ENCODE data around the gene COL1A2. TPM values are rescaled to one million over a fixed set of nuclear protein-coding genes. Genes with fewer than 3 reads are reported as not detected.

Gene COL1A2
- total and polyA plus RNA-seq, 9 donors, result 2,438 to 8,644 (median 5,114) TPM

GRCh38 chr7:94414980-94415379 lies 20.3 kb downstream of the COL1A2 start:
- H3K27me3 ChIP-seq (ENCODE audit: control insufficient read depth, insufficient read depth, low read length), result no peaks in the 10 kb centered on the region
- H3K36me3 ChIP-seq (ENCODE audit: control insufficient read depth, insufficient read depth, low read length), result peaks cover 60% of the 10 kb centered on the region
- peak overlapping the region; percentile 66 for H3K27ac ChIP-seq (ENCODE audit: low read length)
- H3K9me3 ChIP-seq (replicated peaks; ENCODE audit: control insufficient read depth, low read depth, low read length), result no peaks in the 10 kb centered on the region
- peaks cover 15% of the 10 kb centered on the region for H3K4me1 ChIP-seq (ENCODE audit: control insufficient read depth, insufficient read depth, low read length)
- no peak overlapping the region for H3K4me3 ChIP-seq (ENCODE audit: low read length)
- no peak for DNase-seq

- H3K36me3 ChIP-seq (ENCODE audit: control insufficient read depth, insufficient read depth, low read length), result peaks cover 61% of the 10 kb centered on the region
- H3K9me3 ChIP-seq (replicated peaks; ENCODE audit: control insufficient read depth, low read depth, low read length), result no peaks in the 10 kb centered on the region
- no peak for DNase-seq
- H3K4me3 ChIP-seq (ENCODE audit: low read length), result no peak overlapping the region
- H3K27me3 ChIP-seq (ENCODE audit: control insufficient read depth, insufficient read depth, low read length), result no peaks in the 10 kb centered on the region
- peak overlapping the region; percentile 77 for H3K27ac ChIP-seq (ENCODE audit: low read length)
- WGBS (ENCODE audit: insufficient coverage), result 67% methylated on average over 1 of the region's 1 CpG
- peaks cover 15% of the 10 kb centered on the region for H3K4me1 ChIP-seq (ENCODE audit: control insufficient read depth, insufficient read depth, low read length)
Observed at GRCh38 chr7:94417306-94417705, 22.6 kb downstream of the COL1A2 start.

GRCh38 chr7:94417901-94418300 lies 23.2 kb downstream of the COL1A2 start:
- no peak for DNase-seq
- WGBS (ENCODE audit: insufficient coverage), result 67% methylated on average over 2 of the region's 3 CpGs
- Histone ChIP-seq H3K4me3 (ENCODE audit: low read length) (no peak overlapping the region), H3K27ac (ENCODE audit: low read length) (peak overlapping the region; percentile 77), H3K36me3 (ENCODE audit: control insufficient read depth, insufficient read depth, low read length) (peaks cover 60% of the 10 kb centered on the region), H3K9me3 (replicated peaks; ENCODE audit: control insufficient read depth, low read depth, low read length) (no peaks in the 10 kb centered on the region), H3K27me3 (ENCODE audit: control insufficient read depth, insufficient read depth, low read length) (no peaks in the 10 kb centered on the region), H3K4me1 (ENCODE audit: control insufficient read depth, insufficient read depth, low read length) (peaks cover 12% of the 10 kb centered on the region)

- H3K27ac ChIP-seq (ENCODE audit: low read length), result peak overlapping the region; percentile 81
- WGBS (ENCODE audit: insufficient coverage), result 58% methylated on average over 4 of the region's 5 CpGs
Observed at GRCh38 chr7:94418851-94419250, 24.2 kb downstream of the COL1A2 start.

GRCh38 chr7:94420328-94420727 lies 25.6 kb downstream of the COL1A2 start:
- Histone ChIP-seq H3K27me3 (ENCODE audit: control insufficient read depth, insufficient read depth, low read length) (no peaks in the 10 kb centered on the region), H3K4me1 (ENCODE audit: control insufficient read depth, insufficient read depth, low read length) (peaks cover 12% of the 10 kb centered on the region), H3K27ac (ENCODE audit: low read length) (peak overlapping the region; percentile 81), H3K36me3 (ENCODE audit: control insufficient read depth, insufficient read depth, low read length) (peaks cover 69% of the 10 kb centered on the region), H3K4me3 (ENCODE audit: low read length) (no peak overlapping the region), H3K9me3 (replicated peaks; ENCODE audit: control insufficient read depth, low read depth, low read length) (no peaks in the 10 kb centered on the region)
- peak; percentile 70 for DNase-seq
- 17% methylated on average over 1 of the region's 6 CpGs for WGBS (ENCODE audit: insufficient coverage)

More at GRCh38 chr7:94418851-94419250, 24.2 kb downstream of the COL1A2 start:
- peaks cover 12% of the 10 kb centered on the region for H3K4me1 ChIP-seq (ENCODE audit: control insufficient read depth, insufficient read depth, low read length)
- no peak overlapping the region for H3K4me3 ChIP-seq (ENCODE audit: low read length)
- no peak for DNase-seq
- no peaks in the 10 kb centered on the region for H3K27me3 ChIP-seq (ENCODE audit: control insufficient read depth, insufficient read depth, low read length)
- H3K36me3 ChIP-seq (ENCODE audit: control insufficient read depth, insufficient read depth, low read length), result peaks cover 61% of the 10 kb centered on the region
- no peaks in the 10 kb centered on the region for H3K9me3 ChIP-seq (replicated peaks; ENCODE audit: control insufficient read depth, low read depth, low read length)

GRCh38 chr7:94421681-94422080 lies 27.0 kb downstream of the COL1A2 start:
- DNase-seq, result peak; percentile 73
- peaks cover 76% of the 10 kb centered on the region for H3K36me3 ChIP-seq (ENCODE audit: control insufficient read depth, insufficient read depth, low read length)
- no peak overlapping the region for H3K4me3 ChIP-seq (ENCODE audit: low read length)
- H3K27ac ChIP-seq (ENCODE audit: low read length), result peak overlapping the region; percentile 43
- H3K9me3 ChIP-seq (replicated peaks; ENCODE audit: control insufficient read depth, low read depth, low read length), result no peaks in the 10 kb centered on the region
- H3K27me3 ChIP-seq (ENCODE audit: control insufficient read depth, insufficient read depth, low read length), result no peaks in the 10 kb centered on the region
- 10% methylated on average over 2 of the region's 3 CpGs for WGBS (ENCODE audit: insufficient coverage)
- H3K4me1 ChIP-seq (ENCODE audit: control insufficient read depth, insufficient read depth, low read length), result peaks cover 15% of the 10 kb centered on the region

- no peaks in the 10 kb centered on the region for H3K9me3 ChIP-seq (replicated peaks; ENCODE audit: control insufficient read depth, low read depth, low read length)
- H3K27ac ChIP-seq (ENCODE audit: low read length), result peak overlapping the region; percentile 43
- no peaks in the 10 kb centered on the region for H3K27me3 ChIP-seq (ENCODE audit: control insufficient read depth, insufficient read depth, low read length)
- no CpG with 5 or more reads among the region's 1 CpG for WGBS (ENCODE audit: insufficient coverage)
- H3K36me3 ChIP-seq (ENCODE audit: control insufficient read depth, insufficient read depth, low read length), result peaks cover 80% of the 10 kb centered on the region
- peaks cover 15% of the 10 kb centered on the region for H3K4me1 ChIP-seq (ENCODE audit: control insufficient read depth, insufficient read depth, low read length)
- H3K4me3 ChIP-seq (ENCODE audit: low read length), result no peak overlapping the region
- DNase-seq, result no peak
Observed at GRCh38 chr7:94422136-94422535, 27.4 kb downstream of the COL1A2 start.

GRCh38 chr7:94422827-94423460 lies 28.2 kb downstream of the COL1A2 start:
- WGBS (ENCODE audit: insufficient coverage), result 17% methylated on average over 1 of the region's 5 CpGs
- H3K4me3 ChIP-seq (ENCODE audit: low read length), result no peak overlapping the region
- H3K36me3 ChIP-seq (ENCODE audit: control insufficient read depth, insufficient read depth, low read length), result peaks cover 80% of the 10 kb centered on the region
- H3K4me1 ChIP-seq (ENCODE audit: control insufficient read depth, insufficient read depth, low read length), result peaks cover 12% of the 10 kb centered on the region
- peak overlapping the region; percentile 70 for H3K27ac ChIP-seq (ENCODE audit: low read length)
- no peaks in the 10 kb centered on the region for H3K9me3 ChIP-seq (replicated peaks; ENCODE audit: control insufficient read depth, low read depth, low read length)
- DNase-seq, result no peak
- no peaks in the 10 kb centered on the region for H3K27me3 ChIP-seq (ENCODE audit: control insufficient read depth, insufficient read depth, low read length)

- DNase-seq, result peak; percentile 57
- Histone ChIP-seq H3K9me3 (replicated peaks; ENCODE audit: control insufficient read depth, low read depth, low read length) (no peaks in the 10 kb centered on the region), H3K27ac (ENCODE audit: low read length) (peak overlapping the region; percentile 79), H3K36me3 (ENCODE audit: control insufficient read depth, insufficient read depth, low read length) (peaks cover 79% of the 10 kb centered on the region), H3K4me3 (ENCODE audit: low read length) (no peak overlapping the region), H3K27me3 (ENCODE audit: control insufficient read depth, insufficient read depth, low read length) (no peaks in the 10 kb centered on the region), H3K4me1 (ENCODE audit: control insufficient read depth, insufficient read depth, low read length) (peaks cover 10% of the 10 kb centered on the region)
- no CpG with 5 or more reads among the region's 5 CpGs for WGBS (ENCODE audit: insufficient coverage)
Observed at GRCh38 chr7:94423863-94424735, 29.4 kb downstream of the COL1A2 start.

GRCh38 chr7:94425546-94425945 lies 30.9 kb downstream of the COL1A2 start:
- Histone ChIP-seq H3K36me3 (ENCODE audit: control insufficient read depth, insufficient read depth, low read length) (peaks cover 69% of the 10 kb centered on the region), H3K9me3 (replicated peaks; ENCODE audit: control insufficient read depth, low read depth, low read length) (no peaks in the 10 kb centered on the region), H3K27me3 (ENCODE audit: control insufficient read depth, insufficient read depth, low read length) (no peaks in the 10 kb centered on the region), H3K27ac (ENCODE audit: low read length) (peak overlapping the region; percentile 79), H3K4me3 (ENCODE audit: low read length) (no peak overlapping the region), H3K4me1 (ENCODE audit: control insufficient read depth, insufficient read depth, low read length) (peaks cover 4% of the 10 kb centered on the region)
- 92% methylated on average over 3 of the region's 10 CpGs for WGBS (ENCODE audit: insufficient coverage)
- DNase-seq, result no peak
